HL-60 (cell line): ENCODE results near the gene CANT1.

Experiments
- DNase-seq, 2 experiments: peaks; one replicate each; pipeline ENCODE4 v3.0.0-alpha.2; 2010 to 2020; ENCODE audit warnings: low read depth in 1 of 2, low spot score in 1 of 2
- H3K27ac ChIP-seq: fragments of 250-450 bp; sonication (Bioruptor Pico); replicated peaks from 2 replicates; pipeline ENCODE4 v1.5.1; 2020; ENCODE audit warnings: mild to moderate bottlenecking, moderate library complexity
- H3K27me3 ChIP-seq: fragments of 250-450 bp; sonication (Bioruptor Pico); 2 replicates; pipeline ENCODE4 v1.5.1; 2021; ENCODE audit warnings: mild to moderate bottlenecking, moderate library complexity; ENCODE audit not compliant: insufficient read depth, poor library complexity, severe bottlenecking
- H3K4me3 ChIP-seq: replicated peaks from 2 replicates; pipeline ENCODE4 v1.5.1; 2011; ENCODE audit warnings: mild to moderate bottlenecking, control low read depth, low read length; ENCODE audit not compliant: insufficient read depth
- GABPA ChIP-seq: IDR thresholded peaks from 2 replicates; pipeline ENCODE4 v1.6.1; 2012; ENCODE audit warnings: low read depth
- POLR2AphosphoS5 ChIP-seq: IDR thresholded peaks from 2 replicates; pipeline ENCODE4 v1.6.1; 2012; ENCODE audit warnings: low read depth
- REST ChIP-seq: IDR thresholded peaks from 2 replicates; pipeline ENCODE4 v1.6.1; 2012; ENCODE audit warnings: low read depth; ENCODE audit not compliant: insufficient replicate concordance
- SPI1 ChIP-seq: IDR thresholded peaks from 2 replicates; pipeline ENCODE4 v1.6.1; 2012; ENCODE audit warnings: low read depth, mild to moderate bottlenecking, borderline replicate concordance
- TF ChIP-seq, protein P1 (sequence below): IDR thresholded peaks from one replicate; pipeline ENCODE4 v1.5.1; 2011; ENCODE audit warnings: low read length, control low read depth, inconsistent platforms; ENCODE audit not compliant: insufficient read depth

The CANT1 gene

GRCh38 chr17:79017546-79018369 lies 8.2 kb upstream of the CANT1 start:
- DNase-seq = no peak

GRCh38 chr17:79014158-79014758 lies 4.7 kb upstream of the CANT1 start:
- DNase-seq = no peak
- no peaks in the 10 kb centered on the region for H3K27me3 ChIP-seq
- H3K4me3 ChIP-seq = no peak overlapping the region
- TF ChIP-seq, protein P1, sequence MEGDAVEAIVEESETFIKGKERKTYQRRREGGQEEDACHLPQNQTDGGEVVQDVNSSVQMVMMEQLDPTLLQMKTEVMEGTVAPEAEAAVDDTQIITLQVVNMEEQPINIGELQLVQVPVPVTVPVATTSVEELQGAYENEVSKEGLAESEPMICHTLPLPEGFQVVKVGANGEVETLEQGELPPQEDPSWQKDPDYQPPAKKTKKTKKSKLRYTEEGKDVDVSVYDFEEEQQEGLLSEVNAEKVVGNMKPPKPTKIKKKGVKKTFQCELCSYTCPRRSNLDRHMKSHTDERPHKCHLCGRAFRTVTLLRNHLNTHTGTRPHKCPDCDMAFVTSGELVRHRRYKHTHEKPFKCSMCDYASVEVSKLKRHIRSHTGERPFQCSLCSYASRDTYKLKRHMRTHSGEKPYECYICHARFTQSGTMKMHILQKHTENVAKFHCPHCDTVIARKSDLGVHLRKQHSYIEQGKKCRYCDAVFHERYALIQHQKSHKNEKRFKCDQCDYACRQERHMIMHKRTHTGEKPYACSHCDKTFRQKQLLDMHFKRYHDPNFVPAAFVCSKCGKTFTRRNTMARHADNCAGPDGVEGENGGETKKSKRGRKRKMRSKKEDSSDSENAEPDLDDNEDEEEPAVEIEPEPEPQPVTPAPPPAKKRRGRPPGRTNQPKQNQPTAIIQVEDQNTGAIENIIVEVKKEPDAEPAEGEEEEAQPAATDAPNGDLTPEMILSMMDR = no peak
- no peak for TF ChIP-seq POLR2AphosphoS5
- no peak for TF ChIP-seq REST
- no peak for TF ChIP-seq GABPA
- no peak for TF ChIP-seq SPI1
- no peak overlapping the region for H3K27ac ChIP-seq

More at GRCh38 chr17:79017546-79018369, 8.2 kb upstream of the CANT1 start:
- TF ChIP-seq REST (no peak), GABPA (no peak), POLR2AphosphoS5 (no peak), SPI1 (no peak)
- TF ChIP-seq, protein P1 = no peak
- Histone ChIP-seq H3K27ac (no peak overlapping the region), H3K4me3 (no peak overlapping the region), H3K27me3 (peaks cover 22% of the 10 kb centered on the region)

- no peak overlapping the region for H3K27ac ChIP-seq
- H3K4me3 ChIP-seq = no peak overlapping the region
- no peak for TF ChIP-seq POLR2AphosphoS5
- TF ChIP-seq REST = no peak
- TF ChIP-seq, protein P1 = no peak
Observed at GRCh38 chr17:79012563-79013134, 3.1 kb upstream of the CANT1 start.

More at GRCh38 chr17:79012563-79013134, 3.1 kb upstream of the CANT1 start:
- H3K27me3 ChIP-seq = no peaks in the 10 kb centered on the region
- DNase-seq = no peak
